GM11168 (cell line): ENCODE results near the gene STT3A.

Experiments used
- in situ Hi-C: fragments of 300-500 bp; cut with MboI; formaldehyde crosslinking; loops from one replicate; pipeline ENCODE4 v1.12.0; 2022; ENCODE audit warnings: low sequenced_read_pairs; ENCODE audit not compliant: unreplicated experiment

The STT3A gene

GRCh38 chr11:125586623-125587022 is 6.0 kb upstream of the STT3A start:
- in situ Hi-C loops = no loop called here

GRCh38 chr11:125587480-125587879 is 5.2 kb upstream of the STT3A start:
- in situ Hi-C loops = no loop called here

- in situ Hi-C loops = no loop called here
These were observed 4.1 kb upstream of the STT3A start for GRCh38 chr11:125588505-125588904.

GRCh38 chr11:125591649-125592304 is 875 bp upstream of the STT3A start:
- in situ Hi-C loops = no loop called here

GRCh38 chr11:125593114-125593820 is 615 bp downstream of the STT3A start:
- in situ Hi-C loops = no loop called here

GRCh38 chr11:125594958-125595357 is 2.3 kb downstream of the STT3A start:
- in situ Hi-C loops = no loop called here

- in situ Hi-C loops = no loop called here
These were observed 8.0 kb downstream of the STT3A start for GRCh38 chr11:125600663-125601062.

GRCh38 chr11:125603207-125603606 is 10.6 kb downstream of the STT3A start:
- in situ Hi-C loops = no loop called here

GRCh38 chr11:125605417-125605816 is 12.8 kb downstream of the STT3A start:
- in situ Hi-C loops = no loop called here

GRCh38 chr11:125609545-125609944 is 16.9 kb downstream of the STT3A start:
- in situ Hi-C loops = no loop called here

- in situ Hi-C loops = no loop called here
These were observed 25.7 kb downstream of the STT3A start for GRCh38 chr11:125618383-125618782.

GRCh38 chr11:125621995-125622394 is 29.3 kb downstream of the STT3A start:
- in situ Hi-C loops = no loop called here

- in situ Hi-C loops = no loop called here
These were observed 30.4 kb downstream of the STT3A start for GRCh38 chr11:125623064-125623463.

- in situ Hi-C loops = no loop called here
These were observed 32.1 kb downstream of the STT3A start, which contains the start of gene CHEK1 for GRCh38 chr11:125624756-125625213. CHEK1 (plus strand) TSS chr11:125625163; CDS start chr11:125626769, 1,606 bp downstream.

- in situ Hi-C loops = no loop called here
These were observed 32.6 kb downstream of the STT3A start for GRCh38 chr11:125625225-125625629.

- in situ Hi-C loops = no loop called here
These were observed 33.1 kb downstream of the STT3A start for GRCh38 chr11:125625630-125626287.

GRCh38 chr11:125626288-125626950 is 33.8 kb downstream of the STT3A start:
- in situ Hi-C loops = no loop called here

GRCh38 chr11:125627236-125627910 is 34.7 kb downstream of the STT3A start:
- in situ Hi-C loops = no loop called here

- in situ Hi-C loops = no loop called here
These were observed 45.2 kb downstream of the STT3A start for GRCh38 chr11:125637840-125638239.

- in situ Hi-C loops = no loop called here
These were observed 45.7 kb downstream of the STT3A start for GRCh38 chr11:125638315-125638714.
